ENCODE measurements around the gene RFX7.

The RFX7 gene

GRCh38 chr15:56228352-56228751, 15.3 kb downstream of the RFX7 start:
- no peak for TF ChIP-seq CTCF (IDR thresholded peaks at IDR 0.05)
- Mint-ChIP-seq H3K27me3 (ENCODE audit: low read depth, poor library complexity) (peaks cover 4% of the 10 kb centered on the region), H3K27ac (no peak overlapping the region), H3K4me3 (no peak overlapping the region), H3K36me3 (ENCODE audit: low read depth) (peaks cover 100% of the 10 kb centered on the region), H3K9me3 (peaks cover 100% of the 10 kb centered on the region), H3K4me1 (no peaks in the 10 kb centered on the region)
- no peak for DNase-seq

GRCh38 chr15:56227780-56228179, 15.9 kb downstream of the RFX7 start:
- Mint-ChIP-seq H3K27me3 (ENCODE audit: low read depth, poor library complexity) (peaks cover 4% of the 10 kb centered on the region), H3K9me3 (peaks cover 100% of the 10 kb centered on the region), H3K27ac (no peak overlapping the region), H3K4me3 (no peak overlapping the region), H3K36me3 (ENCODE audit: low read depth) (peaks cover 100% of the 10 kb centered on the region), H3K4me1 (no peaks in the 10 kb centered on the region)
- no peak for DNase-seq
- no peak for TF ChIP-seq CTCF (IDR thresholded peaks at IDR 0.05)

GRCh38 chr15:56227306-56227705, 16.4 kb downstream of the RFX7 start:
- H3K9me3 Mint-ChIP-seq: peaks cover 100% of the 10 kb centered on the region
- no peak for TF ChIP-seq CTCF (IDR thresholded peaks at IDR 0.05)
- peaks cover 4% of the 10 kb centered on the region for H3K27me3 Mint-ChIP-seq (ENCODE audit: low read depth, poor library complexity)
- no peak for DNase-seq
- H3K27ac Mint-ChIP-seq: no peak overlapping the region
- peaks cover 100% of the 10 kb centered on the region for H3K36me3 Mint-ChIP-seq (ENCODE audit: low read depth)
- H3K4me3 Mint-ChIP-seq: no peak overlapping the region
- H3K4me1 Mint-ChIP-seq: no peaks in the 10 kb centered on the region

- peaks cover 100% of the 10 kb centered on the region for H3K36me3 Mint-ChIP-seq (ENCODE audit: low read depth)
- no peak overlapping the region for H3K27ac Mint-ChIP-seq
- H3K9me3 Mint-ChIP-seq: peaks cover 100% of the 10 kb centered on the region
- no peak for DNase-seq
- H3K4me3 Mint-ChIP-seq: no peak overlapping the region
- peaks cover 4% of the 10 kb centered on the region for H3K27me3 Mint-ChIP-seq (ENCODE audit: low read depth, poor library complexity)
- no peak for TF ChIP-seq CTCF (IDR thresholded peaks at IDR 0.05)
- H3K4me1 Mint-ChIP-seq: no peaks in the 10 kb centered on the region
These were observed 18.2 kb downstream of the RFX7 start for GRCh38 chr15:56225520-56225919.

- Mint-ChIP-seq H3K27me3 (ENCODE audit: low read depth, poor library complexity) (peaks cover 4% of the 10 kb centered on the region), H3K27ac (no peak overlapping the region), H3K4me1 (no peaks in the 10 kb centered on the region), H3K36me3 (ENCODE audit: low read depth) (peaks cover 98% of the 10 kb centered on the region), H3K9me3 (peaks cover 95% of the 10 kb centered on the region), H3K4me3 (no peak overlapping the region)
- no peak for DNase-seq
- no peak for TF ChIP-seq CTCF (IDR thresholded peaks at IDR 0.05)
These were observed 21.4 kb downstream of the RFX7 start for GRCh38 chr15:56222302-56222701.

- H3K36me3 Mint-ChIP-seq (ENCODE audit: low read depth): peaks cover 94% of the 10 kb centered on the region
- H3K9me3 Mint-ChIP-seq: peaks cover 86% of the 10 kb centered on the region
- H3K27ac Mint-ChIP-seq: no peak overlapping the region
- no peak for TF ChIP-seq CTCF (IDR thresholded peaks at IDR 0.05)
- H3K4me1 Mint-ChIP-seq: no peaks in the 10 kb centered on the region
- DNase-seq: no peak
- no peaks in the 10 kb centered on the region for H3K27me3 Mint-ChIP-seq (ENCODE audit: low read depth, poor library complexity)
- no peak overlapping the region for H3K4me3 Mint-ChIP-seq
These were observed 26.3 kb downstream of the RFX7 start for GRCh38 chr15:56217341-56217740.

Data from nephron progenitor cell (in vitro differentiated cells).